Natural killer cell (primary cell): ENCODE measurements around the gene SMG6. TPM values are rescaled to one million over a fixed set of nuclear protein-coding genes. Genes with fewer than 3 reads are reported as not detected.

Experiments used
- ATAC-seq, 3 donors: fragments of 150-1000 bp in 2 of 3; fragments of 200-7000 bp in 1 of 3; cut with Tn5 transposase; 1 replicate in 1 of 3; 2 replicates in 2 of 3; pipeline ENCODE4 v1.10.0; 2021; ENCODE audit warnings: mild to moderate bottlenecking in 2 of 3, moderate library complexity in 2 of 3
- DNase-seq, 2 donors: peaks; one replicate each; pipeline versions ENCODE4 v3.0.0 to v3.0.0-alpha.2; 2013 to 2021; ENCODE audit warnings: mixed read lengths in 1 of 2
- H3K27ac ChIP-seq: one replicate; pipeline ENCODE4 v1.5.1; 2013; ENCODE audit warnings: mild to moderate bottlenecking, low read length
- H3K27me3 ChIP-seq: one replicate; pipeline ENCODE4 v1.6.1; 2013; ENCODE audit warnings: low read length; ENCODE audit not compliant: control insufficient read depth, insufficient read depth
- H3K36me3 ChIP-seq: one replicate; pipeline ENCODE4 v1.6.1; 2013; ENCODE audit warnings: low read length; ENCODE audit not compliant: control insufficient read depth, insufficient read depth
- H3K4me1 ChIP-seq: one replicate; pipeline ENCODE4 v1.6.1; 2013; ENCODE audit warnings: low read length; ENCODE audit not compliant: control insufficient read depth, insufficient read depth
- H3K4me3 ChIP-seq: one replicate; pipeline ENCODE4 v1.5.1; 2013; ENCODE audit warnings: low read length
- H3K9me3 ChIP-seq: one replicate; pipeline ENCODE4 v1.6.1; 2013; ENCODE audit warnings: low read length; ENCODE audit not compliant: control insufficient read depth, insufficient read depth
- H3K27ac Mint-ChIP-seq, 2 donors: one replicate each; pipeline ENCODE4 v1.8.0; 2022; ENCODE audit warnings: mild to moderate bottlenecking in 2 of 2, mixed read lengths in 2 of 2, moderate library complexity in 1 of 2
- H3K27me3 Mint-ChIP-seq, 2 donors: one replicate each; pipeline ENCODE4 v1.8.0; 2022; ENCODE audit warnings: low read depth in 2 of 2, mixed read lengths in 2 of 2
- H3K36me3 Mint-ChIP-seq: one replicate; pipeline ENCODE4 v1.8.0; 2022; ENCODE audit warnings: mixed read lengths
- H3K4me1 Mint-ChIP-seq, 2 donors: one replicate each; pipeline ENCODE4 v1.8.0; 2022; ENCODE audit warnings: mixed read lengths in 2 of 2
- H3K4me3 Mint-ChIP-seq: one replicate; pipeline ENCODE4 v1.8.0; 2022; ENCODE audit warnings: mild to moderate bottlenecking, moderate library complexity, mixed read lengths
- H3K9me3 Mint-ChIP-seq, 2 donors: one replicate each; pipeline ENCODE4 v1.8.0; 2022; ENCODE audit warnings: mixed read lengths in 2 of 2
- WGBS: methylation state at CpG from one replicate; pipeline ENCODE4 v1.1.7; 2013; ENCODE audit warnings: missing lambda C conversion rate; ENCODE audit not compliant: insufficient coverage; 5-methylcytosine and 5-hydroxymethylcytosine counted together
- intact Hi-C: fragments of 100-400 bp; cut with micrococcal nuclease; formaldehyde crosslinking; loops from one replicate; pipeline ENCODE4 v1.14.2; 2022
- total RNA-seq, 4 donors: library from RNA; stranded (reverse); fragments of 120-200 nt in 1 of 4; gene quantifications; one replicate each; pipeline versions ENCODE4 v1.2.3 to v1.2.4, GENCODE V29; 2013 to 2022
- TF ChIP-seq, protein P1 (sequence below): fragments of 200-600 bp; IDR thresholded peaks from one replicate; pipeline ENCODE4 v1.8.0; 2022; ENCODE audit warnings: antibody characterized with exemption

The SMG6 gene
- total RNA-seq, 3 donors from 2014 or later (not counting 1 experiment from before 2014, with no cell fraction given), result 41.6 to 49.4 (median 48.2) TPM

DNA sequence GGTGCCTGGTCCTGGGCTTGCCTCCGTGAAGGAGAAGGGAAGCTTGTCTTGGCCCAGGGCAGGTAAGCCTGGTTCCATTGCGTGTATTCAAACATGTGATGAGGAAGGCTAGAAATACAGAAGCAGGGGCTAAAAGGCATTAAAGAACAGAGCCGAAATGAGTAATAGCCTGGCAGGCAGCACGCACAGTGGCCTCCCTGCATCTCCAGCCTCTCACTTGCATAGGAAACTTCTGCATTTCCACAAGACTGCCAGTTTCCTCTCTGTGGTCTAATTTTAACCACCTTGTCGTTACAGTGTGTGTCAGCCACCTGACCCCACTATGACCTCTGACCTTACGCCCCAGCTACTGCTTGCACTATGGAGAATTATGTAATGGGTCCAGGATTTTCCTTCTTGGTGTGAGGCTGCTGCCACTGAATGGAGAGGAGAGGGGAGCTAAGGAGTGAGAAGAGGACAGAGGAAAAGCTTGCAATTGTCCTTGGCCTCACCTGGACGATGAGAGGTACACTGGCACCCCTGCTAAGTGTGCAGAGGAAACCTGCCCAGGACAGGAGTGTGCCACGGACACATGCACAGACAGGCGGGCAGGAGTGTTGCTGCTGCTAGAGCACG lies 215.9 kb downstream of the SMG6 start:
- intact Hi-C loops, result no loop called here
- H3K4me3 ChIP-seq, result no peak overlapping the region
- Mint-ChIP-seq H3K27ac (peak overlapping the region; percentile 85 to 95), H3K4me1 (peaks cover 69 to 82% of the 10 kb centered on the region in 2 donors), H3K9me3 (no peaks in the 10 kb centered on the region), H3K4me3 (peak overlapping the region; percentile 35), H3K36me3 (no peaks in the 10 kb centered on the region), H3K27me3 (no peaks in the 10 kb centered on the region)
- ATAC-seq, result peak; percentile 36 to 51 (median 43)
- TF ChIP-seq, protein P1, sequence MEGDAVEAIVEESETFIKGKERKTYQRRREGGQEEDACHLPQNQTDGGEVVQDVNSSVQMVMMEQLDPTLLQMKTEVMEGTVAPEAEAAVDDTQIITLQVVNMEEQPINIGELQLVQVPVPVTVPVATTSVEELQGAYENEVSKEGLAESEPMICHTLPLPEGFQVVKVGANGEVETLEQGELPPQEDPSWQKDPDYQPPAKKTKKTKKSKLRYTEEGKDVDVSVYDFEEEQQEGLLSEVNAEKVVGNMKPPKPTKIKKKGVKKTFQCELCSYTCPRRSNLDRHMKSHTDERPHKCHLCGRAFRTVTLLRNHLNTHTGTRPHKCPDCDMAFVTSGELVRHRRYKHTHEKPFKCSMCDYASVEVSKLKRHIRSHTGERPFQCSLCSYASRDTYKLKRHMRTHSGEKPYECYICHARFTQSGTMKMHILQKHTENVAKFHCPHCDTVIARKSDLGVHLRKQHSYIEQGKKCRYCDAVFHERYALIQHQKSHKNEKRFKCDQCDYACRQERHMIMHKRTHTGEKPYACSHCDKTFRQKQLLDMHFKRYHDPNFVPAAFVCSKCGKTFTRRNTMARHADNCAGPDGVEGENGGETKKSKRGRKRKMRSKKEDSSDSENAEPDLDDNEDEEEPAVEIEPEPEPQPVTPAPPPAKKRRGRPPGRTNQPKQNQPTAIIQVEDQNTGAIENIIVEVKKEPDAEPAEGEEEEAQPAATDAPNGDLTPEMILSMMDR, result no peak
- peaks cover 71% of the 10 kb centered on the region for H3K4me1 ChIP-seq
- H3K27ac ChIP-seq, result no peak overlapping the region
- H3K9me3 ChIP-seq, result no peaks in the 10 kb centered on the region
- 33% methylated on average over 9 of the region's 10 CpGs for WGBS
- peak in 1 of 2 donors; percentile 60 for DNase-seq
- H3K36me3 ChIP-seq, result peaks cover 5% of the 10 kb centered on the region
- no peaks in the 10 kb centered on the region for H3K27me3 ChIP-seq

DNA sequence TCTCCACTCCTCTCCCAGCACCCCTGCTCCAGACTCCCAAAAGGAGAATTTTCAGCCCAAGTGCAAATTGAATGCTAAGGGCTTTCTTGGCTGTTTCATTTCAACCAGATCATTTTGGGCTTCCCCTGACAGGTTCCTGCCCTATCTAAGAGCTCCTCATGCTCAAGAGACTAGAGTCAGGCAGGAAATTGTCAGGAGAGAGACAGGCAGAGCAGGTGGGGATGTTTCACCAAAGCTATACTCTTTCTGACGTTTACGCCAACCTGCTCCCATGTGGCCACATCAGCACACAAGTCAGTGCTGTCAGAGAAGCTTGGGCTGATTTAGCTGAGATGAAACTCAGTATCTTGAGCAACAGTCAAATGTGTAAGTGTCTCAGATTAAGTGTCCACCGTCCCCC lies 217.3 kb downstream of the SMG6 start:
- H3K27ac Mint-ChIP-seq, result no peak overlapping the region
- TF ChIP-seq, protein P1, result no peak
- no peaks in the 10 kb centered on the region for H3K9me3 Mint-ChIP-seq
- no peaks in the 10 kb centered on the region for H3K27me3 Mint-ChIP-seq
- intact Hi-C loops, result no loop called here
- ATAC-seq (no peak), DNase-seq (no peak)
- H3K36me3 Mint-ChIP-seq, result no peaks in the 10 kb centered on the region
- no peaks in the 10 kb centered on the region for H3K27me3 ChIP-seq
- H3K4me3 Mint-ChIP-seq, result no peak overlapping the region
- peaks cover 77% of the 10 kb centered on the region for H3K4me1 ChIP-seq
- H3K27ac ChIP-seq, result no peak overlapping the region
- no peaks in the 10 kb centered on the region for H3K9me3 ChIP-seq
- H3K4me3 ChIP-seq, result no peak overlapping the region
- WGBS, result 68% methylated on average over 3 of the region's 3 CpGs
- peaks cover 17% of the 10 kb centered on the region for H3K36me3 ChIP-seq
- H3K4me1 Mint-ChIP-seq, result peaks cover 80 to 88% of the 10 kb centered on the region in 2 donors

- H3K4me3 ChIP-seq, result no peak overlapping the region
Measured at GRCh38 chr17:2085648-2085949, 218.0 kb downstream of the SMG6 start.

More at GRCh38 chr17:2085648-2085949, 218.0 kb downstream of the SMG6 start:
- Histone ChIP-seq H3K36me3 (peaks cover 22% of the 10 kb centered on the region), H3K27ac (no peak overlapping the region), H3K27me3 (no peaks in the 10 kb centered on the region), H3K4me1 (peaks cover 78% of the 10 kb centered on the region), H3K9me3 (no peaks in the 10 kb centered on the region)
- H3K4me1 Mint-ChIP-seq, result peaks cover 78 to 86% of the 10 kb centered on the region in 2 donors
- intact Hi-C loops, result no loop called here
- DNase-seq (no peak), ATAC-seq (no peak)
- TF ChIP-seq, protein P1, result no peak
- H3K27me3 Mint-ChIP-seq, result no peaks in the 10 kb centered on the region
- H3K36me3 Mint-ChIP-seq, result no peaks in the 10 kb centered on the region
- peak overlapping the region in 1 of 2 donors; percentile 52 for H3K27ac Mint-ChIP-seq
- no peak overlapping the region for H3K4me3 Mint-ChIP-seq
- H3K9me3 Mint-ChIP-seq, result no peaks in the 10 kb centered on the region
- WGBS, result 89% methylated on average over 5 of the region's 5 CpGs
